Measurements from ENCODE around the gene B3GNT9.
A peak's percentile ranks its signal among the peaks of the same experiment; 100 is the strongest.

Gene B3GNT9

GRCh38 chr16:67184995-67185650, 34.3 kb upstream of the B3GNT9 start:
- DNase-seq = peak; percentile 72

- DNase-seq = no peak
Measured at GRCh38 chr16:67184453-67184994, 33.7 kb upstream of the B3GNT9 start.

- peak; percentile 89 for DNase-seq
Measured at GRCh38 chr16:67183627-67184452, 33.0 kb upstream of the B3GNT9 start, which contains the start of gene MATCAP1. Gene MATCAP1 (minus strand): TSS chr16:67183963. CDS start chr16:67180610, 3,353 bp downstream.

GRCh38 chr16:67183284-67183626, 32.5 kb upstream of the B3GNT9 start:
- DNase-seq = no peak

- no peak for DNase-seq
Measured at GRCh38 chr16:67182288-67182687, 31.5 kb upstream of the B3GNT9 start.

GRCh38 chr16:67181346-67181745, 30.5 kb upstream of the B3GNT9 start:
- DNase-seq = no peak

- no peak for DNase-seq
Measured at GRCh38 chr16:67180166-67180565, 29.4 kb upstream of the B3GNT9 start.

- DNase-seq = no peak
Measured at GRCh38 chr16:67179421-67180080, 28.8 kb upstream of the B3GNT9 start.

GRCh38 chr16:67177743-67178699, 27.2 kb upstream of the B3GNT9 start:
- DNase-seq = no peak

- DNase-seq = no peak
Measured at GRCh38 chr16:67176662-67177061, 25.9 kb upstream of the B3GNT9 start.

- no peak for DNase-seq
Measured at GRCh38 chr16:67174706-67175231, 24.0 kb upstream of the B3GNT9 start.

- no peak for DNase-seq
Measured at GRCh38 chr16:67173808-67174705, 23.3 kb upstream of the B3GNT9 start.

- no peak for DNase-seq
Measured at GRCh38 chr16:67173323-67173722, 22.5 kb upstream of the B3GNT9 start.

GRCh38 chr16:67170949-67171649, 20.3 kb upstream of the B3GNT9 start:
- DNase-seq = no peak

GRCh38 chr16:67170168-67170948, 19.6 kb upstream of the B3GNT9 start, which contains the start of gene NOL3:
Gene NOL3 (plus strand): TSS chr16:67170538.
- DNase-seq = no peak

GRCh38 chr16:67169642-67170167, 18.9 kb upstream of the B3GNT9 start:
- DNase-seq = no peak

- DNase-seq = no peak
Measured at GRCh38 chr16:67169011-67169451, 18.2 kb upstream of the B3GNT9 start.

- no peak for DNase-seq
Measured at GRCh38 chr16:67167588-67167987, 16.8 kb upstream of the B3GNT9 start.

- no peak for DNase-seq
Measured at GRCh38 chr16:67166598-67167168, 15.9 kb upstream of the B3GNT9 start.

All from activated T-cell treated with anti-CD3 and anti-CD28 coated beads for 4 hours (primary cell).